Measurements from ENCODE around the gene EPC2. TPM values are rescaled to one million over a fixed set of nuclear protein-coding genes. Genes with fewer than 3 reads are reported as not detected.

Gene EPC2
- polyA plus RNA-seq, 1 of the 3 experiments (the other 2 are of a cell fraction), result 8.8 TPM

- TF ChIP-seq TCF12 (IDR thresholded peaks at IDR 0.05), result no peak
- TF ChIP-seq SIN3A (IDR thresholded peaks at IDR 0.05; ENCODE audit: borderline replicate concordance, low read depth, low read length), result no peak
- no peak for TF ChIP-seq SMC3 (IDR thresholded peaks at IDR 0.05; ENCODE audit: low read depth, low read length)
- no peak for TF ChIP-seq PBX3 (IDR thresholded peaks at IDR 0.05)
- no peak for TF ChIP-seq NRF1 (IDR thresholded peaks at IDR 0.05; ENCODE audit: low read depth, low read length)
- TF ChIP-seq TAF1 (IDR thresholded peaks at IDR 0.05; ENCODE audit: borderline replicate concordance, low read depth, low read length), result no peak
- TF ChIP-seq, protein P1, sequence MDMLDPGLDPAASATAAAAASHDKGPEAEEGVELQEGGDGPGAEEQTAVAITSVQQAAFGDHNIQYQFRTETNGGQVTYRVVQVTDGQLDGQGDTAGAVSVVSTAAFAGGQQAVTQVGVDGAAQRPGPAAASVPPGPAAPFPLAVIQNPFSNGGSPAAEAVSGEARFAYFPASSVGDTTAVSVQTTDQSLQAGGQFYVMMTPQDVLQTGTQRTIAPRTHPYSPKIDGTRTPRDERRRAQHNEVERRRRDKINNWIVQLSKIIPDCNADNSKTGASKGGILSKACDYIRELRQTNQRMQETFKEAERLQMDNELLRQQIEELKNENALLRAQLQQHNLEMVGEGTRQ (IDR thresholded peaks at IDR 0.05; ENCODE audit: borderline replicate concordance, low read depth, low read length), result no peak
- TF ChIP-seq TEAD4 (IDR thresholded peaks at IDR 0.05; ENCODE audit: borderline replicate concordance, insufficient read depth), result no peak
- no peak for TF ChIP-seq MEF2A (IDR thresholded peaks at IDR 0.05; ENCODE audit: borderline replicate concordance, low read depth)
- no peak for TF ChIP-seq FOXM1 (IDR thresholded peaks at IDR 0.05; ENCODE audit: low read depth)
- TF ChIP-seq FOXJ3 (CRISPR knock-in tag; IDR thresholded peaks at IDR 0.05), result no peak
- TF ChIP-seq EP300 (IDR thresholded peaks at IDR 0.05; ENCODE audit: borderline replicate concordance in 1 of 2, low read depth in 1 of 2, low read length in 1 of 2), result no peak
- no peak for TF ChIP-seq RXRA (IDR thresholded peaks at IDR 0.05; ENCODE audit: borderline replicate concordance, low read depth)
- TF ChIP-seq JUND (IDR thresholded peaks at IDR 0.05), result no peak
- TF ChIP-seq ZBTB33 (IDR thresholded peaks at IDR 0.05; ENCODE audit: borderline replicate concordance, low read depth), result no peak
- no peak for TF ChIP-seq GATA2 (CRISPR knock-in tag; IDR thresholded peaks at IDR 0.05)
- Histone ChIP-seq H3K27ac (ENCODE audit: low read depth in 2 of 2, low read length in 1 of 2) (no peak overlapping the region), H2AFZ (ENCODE audit: low read depth) (no peak overlapping the region), H3K4me2 (no peak overlapping the region), H3F3A (replicated peaks; ENCODE audit: insufficient read depth) (no peaks in the 10 kb centered on the region), H4K20me1 (ENCODE audit: insufficient read depth) (no peaks in the 10 kb centered on the region), H3K79me2 (ENCODE audit: insufficient read depth) (no peaks in the 10 kb centered on the region), H3K9me3 (no peaks in the 10 kb centered on the region), H3K9me2 (no peaks in the 10 kb centered on the region), H3K9ac (no peak overlapping the region), H3K27me3 (ENCODE audit: insufficient read depth) (no peaks in the 10 kb centered on the region), H3K4me1 (ENCODE audit: control insufficient read depth in 1 of 2, insufficient read depth in 2 of 2, low read depth in 1 of 2, low read length in 1 of 2) (peaks cover 0 to 9% of the 10 kb centered on the region in 2 experiments; a peak in 1 of 4 replicates), H3K4me3 (ENCODE audit: low read depth in 2 of 2, low read length in 1 of 2) (no peak overlapping the region), H3K36me3 (replicated peaks in 1 of 2; ENCODE audit: control insufficient read depth in 1 of 2, insufficient read depth in 2 of 2, low read length in 1 of 2) (no peaks in the 10 kb centered on the region)
- DNase-seq, result no peak
- 90% methylated on average over 5 of the region's 5 CpGs for WGBS (ENCODE audit: low lambda C conversion rate)
- POLR2A ChIA-PET, result no interaction called here
- CTCF ChIA-PET, result interaction anchor here (1.0 kb wide), 1 partner anchor 18 kb away, joined by 3 read pairs; no protein-coding TSS in a partner anchor
Observed at GRCh38 chr2:148810081-148810480, 165.5 kb downstream of the EPC2 start.
